Brain pericyte (primary cell): ENCODE results near the gene FAAP100.

Experiments
- DNase-seq: peaks from one replicate; pipeline ENCODE4 v3.0.0-alpha.2; 2012; ENCODE audit warnings: low read depth, low spot score

FAAP100 gene

DNA sequence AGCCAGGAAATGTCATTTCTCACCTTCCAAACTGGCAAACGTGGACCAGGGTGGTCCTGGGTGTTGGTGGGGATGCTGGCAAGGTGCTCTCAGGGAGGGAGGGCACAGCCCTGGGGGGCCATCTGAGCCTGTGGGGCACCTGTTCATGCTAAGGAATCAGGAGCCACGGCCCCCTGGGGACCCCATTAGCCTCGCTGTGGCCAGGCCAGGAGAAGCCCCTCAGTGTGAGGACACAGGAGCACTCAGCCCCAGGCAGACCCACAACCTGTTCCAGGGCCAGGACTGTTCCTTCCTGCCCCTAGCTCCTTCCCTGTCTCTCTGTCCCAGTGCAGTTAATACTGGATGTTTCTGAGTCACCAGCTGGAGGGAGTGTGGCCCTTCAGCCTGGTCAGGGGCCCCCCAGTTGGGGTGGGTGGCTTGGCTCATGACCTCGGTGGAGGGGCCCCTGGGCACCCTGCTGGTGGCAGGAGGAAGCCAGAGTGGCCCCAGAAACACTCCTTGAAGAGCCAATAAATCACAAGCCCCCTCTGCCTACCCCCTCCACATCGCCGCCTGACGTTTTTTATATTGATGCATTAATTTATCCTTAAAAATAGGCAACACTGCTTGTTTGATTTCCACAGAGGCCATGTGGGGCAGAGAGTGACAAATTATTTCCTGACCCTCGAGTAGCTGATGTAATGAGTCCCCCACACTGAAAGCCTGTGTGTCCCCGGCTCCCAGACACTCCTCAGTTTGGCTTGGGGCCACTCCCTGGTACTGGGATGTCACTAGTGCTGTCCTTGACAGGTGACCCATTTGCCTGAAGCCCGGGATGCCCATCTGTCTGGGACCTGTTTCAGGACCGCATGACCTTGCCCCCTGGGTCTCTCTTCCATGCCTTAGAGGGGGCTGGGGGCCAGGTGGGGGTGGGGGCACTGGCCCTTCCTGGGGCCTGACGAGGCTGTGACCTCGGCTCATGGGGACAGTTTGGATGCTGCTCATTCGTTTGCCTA is 61.9 kb downstream of the FAAP100 start:
- DNase-seq = no peak
